DOHH2 (cell line): Measurements from ENCODE around the gene PRPF40A.
"Not testable (repeated sequence)": the region's sequence is repeated elsewhere in the genome, so short reads cannot be mapped to it uniquely, and the experiment has no call there.

Experiments
- H3F3A ChIP-seq: fragments of 200-600 bp; sonication (generic), shearing (Covaris generic); 2 replicates; pipeline ENCODE4 v1.6.0; 2016; ENCODE audit warnings: antibody characterized with exemption, mild to moderate bottlenecking; ENCODE audit not compliant: control insufficient read depth, insufficient read depth
- H3K27ac ChIP-seq: fragments of 200-600 bp; sonication (generic); 2 replicates; pipeline ENCODE4 v1.5.1; 2014; ENCODE audit warnings: low read depth, mild to moderate bottlenecking, low read length, moderate library complexity
- H3K27me3 ChIP-seq: fragments of 200-600 bp; sonication (generic); 2 replicates; pipeline ENCODE4 v1.6.1; 2014; ENCODE audit warnings: mild to moderate bottlenecking, low read length, mixed read lengths; ENCODE audit not compliant: control insufficient read depth
- H3K36me3 ChIP-seq: fragments of 200-600 bp; sonication (generic); 2 replicates; pipeline ENCODE4 v1.6.1; 2014; ENCODE audit warnings: mild to moderate bottlenecking, low read length, moderate library complexity, mixed read lengths; ENCODE audit not compliant: control insufficient read depth
- H3K4me1 ChIP-seq: fragments of 200-600 bp; sonication (generic); 2 replicates; pipeline ENCODE4 v1.6.1; 2014; ENCODE audit warnings: mild to moderate bottlenecking, low read length, mixed read lengths; ENCODE audit not compliant: control insufficient read depth
- H3K4me2 ChIP-seq: fragments of 200-600 bp; sonication (generic); 2 replicates; pipeline ENCODE4 v1.6.0; 2014; ENCODE audit warnings: mild to moderate bottlenecking, low read length, moderate library complexity
- H3K4me3 ChIP-seq: fragments of 200-600 bp; sonication (generic); 2 replicates; pipeline ENCODE4 v1.5.1; 2014; ENCODE audit warnings: mild to moderate bottlenecking, low read length, mixed read lengths
- H3K79me2 ChIP-seq: fragments of 200-600 bp; sonication (generic); 2 replicates; pipeline ENCODE4 v1.6.1; 2014; ENCODE audit warnings: mild to moderate bottlenecking, low read length, mixed read lengths; ENCODE audit not compliant: control insufficient read depth
- H3K9me2 ChIP-seq: fragments of 200-600 bp; sonication (generic); replicated peaks from 2 replicates; pipeline ENCODE4 v1.6.1; 2014; ENCODE audit warnings: mild to moderate bottlenecking, low read length, mixed read lengths; ENCODE audit not compliant: control insufficient read depth
- H3K9me3 ChIP-seq: fragments of 200-600 bp; sonication (generic); 2 replicates; pipeline ENCODE4 v1.6.1; 2014; ENCODE audit warnings: antibody characterized with exemption, low read length, mixed read lengths; ENCODE audit not compliant: control insufficient read depth, insufficient read depth
- H4K20me1 ChIP-seq: fragments of 200-600 bp; sonication (generic); 2 replicates; pipeline ENCODE4 v1.6.0; 2014; ENCODE audit warnings: low read depth, mild to moderate bottlenecking, antibody characterized with exemption, low read length, moderate library complexity; ENCODE audit not compliant: control insufficient read depth, insufficient read depth
- CTCF ChIP-seq: fragments of 200-600 bp; sonication (generic); IDR thresholded peaks from one replicate; pipeline ENCODE4 v1.5.1; 2014; ENCODE audit warnings: antibody characterized with exemption, mild to moderate bottlenecking, low read depth, low read length; ENCODE audit not compliant: poor library complexity, severe bottlenecking
- EZH2phosphoT487 ChIP-seq: fragments of 200-600 bp; sonication (generic); IDR thresholded peaks from 2 replicates; pipeline ENCODE4 v1.6.1; 2017; ENCODE audit warnings: borderline replicate concordance, mild to moderate bottlenecking, antibody characterized with exemption, low read length, moderate library complexity, mixed read lengths

PRPF40A gene

DNA sequence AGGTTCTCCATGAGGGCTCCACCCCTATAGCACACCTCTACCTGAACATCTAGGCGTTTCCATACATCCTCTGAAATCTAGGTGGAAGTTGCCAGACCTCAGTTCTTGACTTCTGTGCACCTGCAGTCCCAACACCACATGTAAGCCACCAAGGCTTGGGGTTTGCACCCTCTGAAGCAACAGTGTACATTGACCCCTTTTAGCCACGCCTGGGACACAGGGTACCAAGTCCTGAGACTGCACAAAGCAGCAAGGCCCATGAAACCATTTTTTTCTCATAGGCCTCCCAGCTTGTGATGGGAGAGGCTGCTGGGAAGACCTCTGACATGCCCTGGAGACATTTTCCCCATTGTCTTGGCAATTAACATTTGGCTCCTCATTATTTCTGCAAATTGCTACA is 21.2 kb upstream of the PRPF40A start:
- Histone ChIP-seq H3K79me2 (peaks cover 22% of the 10 kb centered on the region), H3K9me2 (no peaks in the 10 kb centered on the region), H3K27ac (no peak overlapping the region), H4K20me1 (no peaks in the 10 kb centered on the region), H3K4me2 (no peak overlapping the region), H3K27me3 (no peaks in the 10 kb centered on the region), H3K4me3 (no peak overlapping the region), H3K4me1 (no peaks in the 10 kb centered on the region), H3K36me3 (peaks cover 85% of the 10 kb centered on the region), H3F3A (peaks cover 4% of the 10 kb centered on the region; the same call in 1 of the 2 replicates), H3K9me3 (peaks cover 10% of the 10 kb centered on the region; the same call in 1 of the 2 replicates)
- TF ChIP-seq CTCF (no peak), EZH2phosphoT487 (no peak)

GRCh38 chr2:152737509-152737908 is 20.2 kb upstream of the PRPF40A start:
- H3K4me3 ChIP-seq, H3K9me2 ChIP-seq, H3K4me2 ChIP-seq, H3K27me3 ChIP-seq, H4K20me1 ChIP-seq, H3F3A ChIP-seq, H3K4me1 ChIP-seq, H3K27ac ChIP-seq: not testable (repeated sequence)
- Histone ChIP-seq H3K79me2 (peaks cover 19% of the 10 kb centered on the region), H3K9me3 (peaks cover 10% of the 10 kb centered on the region; the same call in 1 of the 2 replicates), H3K36me3 (peaks cover 84% of the 10 kb centered on the region)

- peaks cover 73% of the 10 kb centered on the region for H3K36me3 ChIP-seq
Measured at GRCh38 chr2:152730591-152731333, 13.5 kb upstream of the PRPF40A start.

More at GRCh38 chr2:152730591-152731333, 13.5 kb upstream of the PRPF40A start:
- H3K9me2 ChIP-seq: no peaks in the 10 kb centered on the region
- no peaks in the 10 kb centered on the region for H3F3A ChIP-seq
- no peak for TF ChIP-seq EZH2phosphoT487
- TF ChIP-seq CTCF: no peak
- H3K4me1 ChIP-seq: peaks cover 11% of the 10 kb centered on the region
- H3K79me2 ChIP-seq: peaks cover 71% of the 10 kb centered on the region
- H3K4me3 ChIP-seq: no peak overlapping the region
- H3K9me3 ChIP-seq: no peaks in the 10 kb centered on the region
- H4K20me1 ChIP-seq: no peaks in the 10 kb centered on the region
- H3K27me3 ChIP-seq: no peaks in the 10 kb centered on the region
- no peak overlapping the region for H3K27ac ChIP-seq
- no peak overlapping the region for H3K4me2 ChIP-seq
